Aorta (tissue), 5 donors: ENCODE data around the gene COBL. TPM values are rescaled to one million over a fixed set of nuclear protein-coding genes. Genes with fewer than 3 reads are reported as not detected.

Experiments used
- ATAC-seq: fragments of 200-7000 bp; cut with Tn5 transposase; one replicate; pipeline ENCODE4 v1.9.1; 2022; ENCODE audit warnings: moderate library complexity; ENCODE audit not compliant: low FRiP score
- DNase-seq, 2 donors: peaks; one replicate each; pipeline ENCODE4 v3.0.0-alpha.2; 2020
- H3K27ac ChIP-seq, 2 donors: one replicate each; pipeline ENCODE4 v1.5.1; 2013; ENCODE audit warnings: low read length in 2 of 2, mild to moderate bottlenecking in 2 of 2, moderate library complexity in 2 of 2, control low read depth in 1 of 2, inconsistent platforms in 1 of 2, low read depth in 1 of 2
- H3K27me3 ChIP-seq, 2 donors: one replicate each; pipeline ENCODE4 v1.6.1; 2013; ENCODE audit warnings: control low read depth in 1 of 2, low read length in 1 of 2, mild to moderate bottlenecking in 1 of 2, moderate library complexity in 1 of 2; ENCODE audit not compliant: insufficient read depth in 2 of 2, control insufficient read depth in 1 of 2
- H3K36me3 ChIP-seq, 2 donors: one replicate each; pipeline ENCODE4 v1.6.1; 2013; ENCODE audit warnings: control low read depth in 1 of 2, low read length in 1 of 2, mild to moderate bottlenecking in 1 of 2; ENCODE audit not compliant: insufficient read depth in 2 of 2, control insufficient read depth in 1 of 2
- H3K4me1 ChIP-seq, 2 donors: one replicate each; pipeline ENCODE4 v1.6.1; 2013; ENCODE audit warnings: low read length in 2 of 2, control low read depth in 1 of 2, mild to moderate bottlenecking in 1 of 2, moderate library complexity in 1 of 2; ENCODE audit not compliant: insufficient read depth in 2 of 2, control insufficient read depth in 1 of 2
- H3K4me3 ChIP-seq, 2 donors: one replicate each; pipeline ENCODE4 v1.5.1; 2013; ENCODE audit warnings: low read length in 2 of 2, control low read depth in 1 of 2, mild to moderate bottlenecking in 1 of 2
- H3K9me3 ChIP-seq: one replicate; pipeline ENCODE4 v1.6.1; 2013; ENCODE audit warnings: mild to moderate bottlenecking, low read length; ENCODE audit not compliant: control insufficient read depth
- WGBS, 2 donors: extraction: QIAGEN DNeasy Blood & Tissue Kit; methylation state at CpG; one replicate each; pipeline ENCODE4 v1.1.7; 2013; 5-methylcytosine and 5-hydroxymethylcytosine counted together
- intact Hi-C, 2 donors: fragments of 100-400 bp; cut with DNase I; formaldehyde crosslinking; loops; one replicate each; pipeline versions ENCODE4 v1.14.2 to v1.15.0; 2022
- polyA plus RNA-seq, 2 donors: library from polyadenylated mRNA; stranded (reverse); fragments of 200-250 nt; gene quantifications; one replicate each; pipeline ENCODE4 v1.2.3, GENCODE V29; 2013
- total RNA-seq, 2 donors: library from RNA; stranded (reverse); fragmentation: NEBNext Ultra II Directional; extraction: Animal tissue kit (Norgen Biotek cat#: 25700); gene quantifications; one replicate each; pipeline ENCODE4 v1.2.1, GENCODE V29; 2021
- donor health status: healthy with polysubstance abuse.
- donor health status: Bipolar disorder and iron deficiency.
- donor health status: DM: no; HTN: no; CAD: no.
- donor health status: DM: no; HTN: no; CAD: no.
- donor health status: DM: yes; HTN: yes; CAD: no.

COBL gene
- total and polyA plus RNA-seq, 4 donors, result 0.31 to 5.3 (median 1.1) TPM

DNA sequence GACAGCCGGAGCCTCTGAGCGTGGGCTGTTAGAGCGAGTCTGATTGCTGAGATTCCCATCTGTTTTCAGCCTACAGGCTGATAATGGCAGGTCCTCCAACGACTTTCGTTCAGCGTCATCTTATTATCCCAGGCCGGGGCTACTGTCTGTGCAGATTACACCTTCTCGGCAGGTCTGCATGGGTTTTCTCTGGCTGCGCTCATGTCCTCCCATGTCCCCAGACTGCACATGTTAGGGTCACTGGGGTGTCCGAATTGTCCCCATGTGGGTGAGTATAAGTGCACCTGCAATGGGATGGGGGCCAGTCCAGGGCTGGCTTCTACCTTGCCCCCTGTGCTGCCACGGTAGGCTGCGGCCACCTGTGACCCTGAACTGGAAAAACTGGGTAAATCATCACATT, 257.8 kb downstream of the COBL start:
- DNase-seq (no peak), ATAC-seq (no peak)
- intact Hi-C loops, result no loop called here
- H3K27ac ChIP-seq, result no peak overlapping the region
- WGBS, 2 donors, result 93 to 94% methylated on average over 12 of the region's 12 CpGs
- H3K27me3 ChIP-seq, result no peaks in the 10 kb centered on the region
- H3K4me3 ChIP-seq, result no peak overlapping the region
- H3K36me3 ChIP-seq, result no peaks in the 10 kb centered on the region
- peaks cover 2% of the 10 kb centered on the region for H3K9me3 ChIP-seq
- no peaks in the 10 kb centered on the region for H3K4me1 ChIP-seq

DNA sequence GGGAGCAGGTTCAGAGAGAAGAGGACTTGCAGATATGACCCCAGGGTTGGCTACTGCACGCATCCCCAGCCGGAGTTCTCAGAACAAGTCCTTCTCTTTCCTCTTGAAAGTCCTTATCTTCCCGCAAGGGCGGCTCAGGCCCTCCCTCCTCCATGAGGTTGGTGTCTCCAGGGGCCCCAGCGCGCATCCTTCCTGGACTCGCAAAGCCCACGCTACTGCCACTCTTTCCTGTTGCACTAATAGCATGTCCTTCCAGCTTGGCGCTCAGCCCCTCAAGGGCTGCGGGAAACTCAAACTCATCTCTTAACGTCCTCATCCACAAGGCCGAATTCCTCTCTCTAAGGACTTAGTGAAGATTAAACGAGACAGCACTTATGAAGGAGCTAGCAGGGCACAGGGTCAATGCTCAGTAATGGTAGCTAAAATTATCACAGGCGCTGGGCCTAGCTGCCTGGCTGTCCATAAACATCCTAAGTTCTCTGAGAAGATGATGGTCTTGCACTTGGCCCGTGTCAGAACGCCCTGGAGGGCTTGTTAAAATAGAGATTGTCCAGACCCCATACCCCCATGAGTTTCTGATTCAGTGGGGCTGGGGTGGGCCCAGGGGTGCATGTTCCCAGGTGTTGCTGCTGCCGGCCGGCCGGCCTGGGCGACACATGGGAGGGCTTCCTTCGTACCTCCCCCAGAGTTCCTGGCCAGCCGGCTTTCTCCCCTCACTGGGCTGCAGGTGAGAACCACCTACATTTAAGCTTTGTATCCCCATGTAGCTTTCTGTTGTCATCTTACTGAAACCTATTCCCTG, 261.4 kb downstream of the COBL start:
- no peak for ATAC-seq
- WGBS, 2 donors, result 90 to 91% methylated on average over 22 of the region's 22 CpGs
- no peaks in the 10 kb centered on the region for H3K27me3 ChIP-seq
- H3K27ac ChIP-seq, result no peak overlapping the region
- peaks cover 1% of the 10 kb centered on the region for H3K9me3 ChIP-seq
- no peaks in the 10 kb centered on the region for H3K4me1 ChIP-seq
- H3K4me3 ChIP-seq, result no peak overlapping the region
- DNase-seq, result no peak
- intact Hi-C loops, result no loop called here
- no peaks in the 10 kb centered on the region for H3K36me3 ChIP-seq

DNA sequence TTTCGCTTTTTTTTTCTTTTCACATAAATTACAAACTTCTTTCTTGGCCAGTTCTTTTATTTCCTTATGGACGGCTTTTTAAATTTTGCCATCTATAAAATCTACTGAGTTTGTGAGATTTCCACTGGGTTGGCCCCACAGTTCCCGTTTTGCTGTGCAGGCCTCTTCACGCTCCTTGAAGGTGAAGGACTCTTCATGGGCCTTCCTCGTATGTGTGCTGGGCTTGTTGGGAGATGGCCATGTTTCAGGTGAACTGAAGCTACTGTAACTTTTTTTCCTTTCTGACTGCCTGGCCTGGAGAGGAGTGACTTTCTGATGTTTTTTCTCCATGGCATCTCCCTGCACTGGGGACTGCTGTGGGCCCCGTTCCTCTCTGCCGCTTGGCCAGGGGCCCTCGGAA, 262.4 kb downstream of the COBL start:
- DNase-seq (no peak), ATAC-seq (no peak)
- intact Hi-C loops, result no loop called here
- Histone ChIP-seq H3K27ac (no peak overlapping the region), H3K9me3 (no peaks in the 10 kb centered on the region), H3K4me3 (no peak overlapping the region), H3K36me3 (no peaks in the 10 kb centered on the region), H3K27me3 (no peaks in the 10 kb centered on the region), H3K4me1 (no peaks in the 10 kb centered on the region)
- 78 to 83% methylated on average over 8 of the region's 8 CpGs for WGBS, 2 donors

DNA sequence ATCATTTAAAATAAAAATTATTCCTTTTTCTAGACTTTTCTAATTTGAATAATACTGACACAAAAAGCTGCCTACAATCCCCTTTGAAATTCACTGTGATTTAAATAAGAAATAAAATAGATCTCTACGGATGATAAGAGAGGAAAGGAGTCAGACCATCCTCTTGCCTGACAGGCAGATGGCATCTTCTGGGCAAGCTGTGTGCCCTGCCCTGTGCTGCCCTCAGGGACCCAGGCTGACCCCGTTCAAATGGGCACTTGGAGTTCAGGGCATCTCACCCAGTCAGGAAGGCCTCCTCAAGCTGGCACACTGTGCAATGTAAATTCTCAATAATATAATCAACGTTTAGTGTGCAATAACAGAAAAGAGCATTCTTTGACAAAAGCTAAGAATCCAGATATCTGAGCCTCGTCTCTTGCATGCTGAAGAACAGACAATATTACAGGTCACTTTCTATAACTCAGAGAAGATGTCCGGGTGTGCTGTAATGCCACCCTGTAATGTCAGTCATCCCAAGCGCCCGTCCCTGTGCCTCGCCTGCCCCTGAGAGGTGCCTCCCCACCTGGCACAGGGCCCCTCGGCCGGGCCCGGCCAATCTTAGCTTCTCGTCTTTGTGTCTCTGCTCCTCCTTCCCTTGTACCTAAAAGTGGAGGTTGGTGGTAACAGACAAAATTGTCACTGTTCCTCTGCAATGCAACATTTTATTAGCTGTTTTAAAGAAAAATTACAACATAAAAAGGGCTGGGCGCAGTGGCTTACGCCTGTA, 263.3 kb downstream of the COBL start:
- DNase-seq, result no peak
- Histone ChIP-seq H3K4me1 (no peaks in the 10 kb centered on the region), H3K9me3 (no peaks in the 10 kb centered on the region), H3K27ac (no peak overlapping the region), H3K36me3 (no peaks in the 10 kb centered on the region), H3K4me3 (no peak overlapping the region), H3K27me3 (no peaks in the 10 kb centered on the region)
- WGBS, 2 donors, result 89% methylated on average over 14 of the region's 14 CpGs
- no peak for ATAC-seq
- intact Hi-C loops, result no loop called here

- ATAC-seq, result no peak
- Histone ChIP-seq H3K9me3 (no peaks in the 10 kb centered on the region), H3K27ac (no peak overlapping the region), H3K4me1 (no peaks in the 10 kb centered on the region), H3K36me3 (no peaks in the 10 kb centered on the region), H3K27me3 (no peaks in the 10 kb centered on the region), H3K4me3 (no peak overlapping the region)
- WGBS, 2 donors, result 56 to 66% methylated on average over 5 of the region's 5 CpGs
- intact Hi-C loops, result no loop called here
- DNase-seq, result no peak
Measured at GRCh38 chr7:51046482-51046881, 270.1 kb downstream of the COBL start.

DNA sequence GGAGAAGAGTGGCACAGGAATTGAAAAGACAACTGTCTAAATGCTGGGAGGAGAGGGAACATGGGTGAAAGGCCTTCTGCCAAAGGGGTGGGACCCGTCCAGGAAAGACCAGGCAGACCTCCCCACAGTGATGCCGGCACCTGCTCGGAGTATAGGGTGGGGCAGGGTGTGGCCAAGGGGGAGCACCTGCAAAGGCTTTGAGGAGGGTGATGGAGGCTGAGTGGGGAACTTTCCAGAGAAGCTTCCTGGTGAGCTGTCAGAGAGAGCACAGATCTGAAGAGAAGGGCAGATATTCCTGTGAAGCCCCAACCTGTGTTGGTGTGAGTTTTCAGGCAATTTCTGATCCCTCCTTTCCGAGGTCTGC, 270.5 kb downstream of the COBL start:
- intact Hi-C loops, result no loop called here
- H3K36me3 ChIP-seq, result no peaks in the 10 kb centered on the region
- no peaks in the 10 kb centered on the region for H3K9me3 ChIP-seq
- ATAC-seq (no peak), DNase-seq (no peak)
- no peaks in the 10 kb centered on the region for H3K27me3 ChIP-seq
- no peaks in the 10 kb centered on the region for H3K4me1 ChIP-seq
- no peak overlapping the region for H3K27ac ChIP-seq
- no peak overlapping the region for H3K4me3 ChIP-seq
- 84% methylated on average over 4 of the region's 4 CpGs for whole genome bisulfite sequencing, 2 donors

DNA sequence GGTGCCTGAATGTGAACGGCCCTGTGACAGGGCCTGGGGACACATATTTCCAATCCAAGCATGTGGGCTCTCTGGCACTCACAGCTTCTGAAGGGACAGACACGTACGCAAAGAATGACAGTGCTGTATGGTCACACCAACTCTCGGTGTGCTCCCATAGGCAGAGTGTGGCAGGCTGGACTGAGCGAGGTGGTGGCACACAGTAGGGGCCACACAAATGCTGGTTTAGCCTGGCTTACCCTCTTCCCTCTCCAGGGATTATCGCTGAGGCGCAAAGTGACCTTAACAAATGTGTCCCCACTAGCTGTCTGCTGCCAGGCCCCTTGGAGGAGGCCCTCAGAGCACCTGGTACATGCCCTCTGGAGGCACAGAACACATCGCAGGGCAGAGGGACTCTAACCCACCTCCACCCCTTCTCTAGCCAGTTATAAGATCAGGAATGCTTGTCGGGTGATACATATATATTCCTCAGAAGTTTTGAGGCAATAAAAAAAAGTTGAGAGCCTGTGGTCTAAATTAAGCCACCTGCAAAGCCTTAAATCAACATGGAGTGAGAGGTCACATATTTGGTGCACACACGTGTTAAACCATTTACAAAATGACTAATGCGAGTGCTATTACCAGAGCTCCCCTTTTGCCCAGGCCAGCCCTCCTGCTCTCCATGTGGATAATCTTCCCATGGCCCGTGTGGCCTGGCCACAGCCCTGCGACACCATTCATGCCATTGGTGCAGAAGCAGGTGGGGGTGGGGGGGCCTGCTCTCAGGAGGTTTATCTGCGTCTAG, 271.1 kb downstream of the COBL start:
- ATAC-seq (no peak), DNase-seq (no peak)
- Histone ChIP-seq H3K4me1 (no peaks in the 10 kb centered on the region), H3K36me3 (no peaks in the 10 kb centered on the region), H3K4me3 (no peak overlapping the region), H3K9me3 (no peaks in the 10 kb centered on the region), H3K27me3 (no peaks in the 10 kb centered on the region), H3K27ac (no peak overlapping the region)
- WGBS, 2 donors, result 66 to 72% methylated on average over 14 of the region's 14 CpGs
- intact Hi-C loops, result no loop called here

DNA sequence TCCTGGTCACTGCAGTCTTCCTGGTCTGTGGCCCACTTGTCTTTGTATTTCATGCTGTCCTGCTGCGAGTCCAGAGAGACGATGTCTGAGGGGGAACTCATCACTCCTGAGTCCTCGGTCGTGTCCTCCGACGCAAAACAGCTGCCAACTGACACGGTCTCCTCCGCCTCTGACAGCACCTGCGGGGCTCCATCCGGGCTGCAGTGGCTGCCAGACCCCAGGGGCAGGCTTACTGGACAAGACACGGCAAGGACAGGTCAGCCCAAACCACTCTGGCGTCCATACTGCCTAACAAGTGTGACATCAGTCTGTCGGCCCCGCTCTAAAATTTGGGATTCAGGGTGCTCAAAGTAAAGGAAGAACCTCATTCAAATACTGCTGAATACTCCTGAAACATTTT, 273.1 kb downstream of the COBL start:
- Histone ChIP-seq H3K4me1 (no peaks in the 10 kb centered on the region), H3K27me3 (no peaks in the 10 kb centered on the region), H3K4me3 (no peak overlapping the region), H3K27ac (no peak overlapping the region), H3K9me3 (no peaks in the 10 kb centered on the region), H3K36me3 (no peaks in the 10 kb centered on the region)
- ATAC-seq, result no peak
- DNase-seq, result no peak
- WGBS, 2 donors, result 87 to 88% methylated on average over 14 of the region's 14 CpGs
- intact Hi-C loops, result no loop called here
